Adipose tissue (tissue), 3 donors: ENCODE results near the gene B4GALT6. TPM values are rescaled to one million over a fixed set of nuclear protein-coding genes. Genes with fewer than 3 reads are reported as not detected.

Experiments used
- H3K27ac ChIP-seq: one replicate; pipeline ENCODE4 v1.5.1; 2013; ENCODE audit warnings: low read depth, low read length
- WGBS, 3 donors: extraction: QIAGEN DNeasy Blood & Tissue Kit; methylation state at CpG; one replicate each; pipeline ENCODE4 v1.1.7; 2013; 5-methylcytosine and 5-hydroxymethylcytosine counted together
- polyA plus RNA-seq, 3 donors: library from polyadenylated mRNA; stranded (reverse); fragments of 200-250 nt; gene quantifications; one replicate each; pipeline ENCODE4 v1.2.3, GENCODE V29; 2013
- donor health status: healthy with polysubstance abuse.
- donor health status: Bipolar disorder and iron deficiency.
- donor health status: healthy.

The B4GALT6 gene
- polyA plus RNA-seq, 3 donors: 0.87 to 1.9 (median 1.9) TPM

GRCh38 chr18:31671951-31672350 is 12.4 kb downstream of the B4GALT6 start:
- H3K27ac ChIP-seq: no peak overlapping the region
- 87 to 100% (median 88%) methylated on average over 1 of the region's 1 CpG for WGBS, 3 donors

- no peak overlapping the region for H3K27ac ChIP-seq
- WGBS, 3 donors: 91 to 93% (median 93%) methylated on average over 2 of the region's 2 CpGs
Measured at GRCh38 chr18:31669541-31669940, 14.8 kb downstream of the B4GALT6 start.

- 56 to 71% (median 65%) methylated on average over 1 of the region's 1 CpG for WGBS, 3 donors
Measured at GRCh38 chr18:31667185-31667584, 17.2 kb downstream of the B4GALT6 start.

GRCh38 chr18:31666055-31666454 is 18.3 kb downstream of the B4GALT6 start:
- H3K27ac ChIP-seq: no peak overlapping the region
- WGBS, 3 donors: 65 to 90% (median 87%) methylated on average over 5 of the region's 5 CpGs

More at GRCh38 chr18:31667185-31667584, 17.2 kb downstream of the B4GALT6 start:
- H3K27ac ChIP-seq: no peak overlapping the region

GRCh38 chr18:31664101-31664500 is 20.3 kb downstream of the B4GALT6 start:
- WGBS, 3 donors: 96 to 100% (median 96%) methylated on average over 1 of the region's 1 CpG

GRCh38 chr18:31661965-31662364 is 22.4 kb downstream of the B4GALT6 start:
- WGBS, 3 donors: 52 to 73% (median 71%) methylated on average over 3 of the region's 3 CpGs
- no peak overlapping the region for H3K27ac ChIP-seq

More at GRCh38 chr18:31664101-31664500, 20.3 kb downstream of the B4GALT6 start:
- no peak overlapping the region for H3K27ac ChIP-seq

GRCh38 chr18:31660763-31661162 is 23.6 kb downstream of the B4GALT6 start:
- no peak overlapping the region for H3K27ac ChIP-seq
- 91 to 98% (median 96%) methylated on average over 4 of the region's 4 CpGs for WGBS, 3 donors

- H3K27ac ChIP-seq: no peak overlapping the region
- 86 to 100% (median 91%) methylated on average over 1 of the region's 1 CpG for WGBS, 3 donors
Measured at GRCh38 chr18:31659576-31660177, 24.7 kb downstream of the B4GALT6 start.

GRCh38 chr18:31658670-31659575 is 25.5 kb downstream of the B4GALT6 start:
- no peak overlapping the region for H3K27ac ChIP-seq
- WGBS, 3 donors: 57 to 85% (median 59%) methylated on average over 10 of the region's 10 CpGs

- H3K27ac ChIP-seq: no peak overlapping the region
- WGBS, 3 donors: 73 to 75% (median 74%) methylated on average over 12 of the region's 12 CpGs
Measured at GRCh38 chr18:31657823-31658669, 26.3 kb downstream of the B4GALT6 start.

GRCh38 chr18:31656754-31657153 is 27.6 kb downstream of the B4GALT6 start:
- WGBS, 3 donors: 83 to 93% (median 89%) methylated on average over 2 of the region's 2 CpGs

GRCh38 chr18:31655354-31655753 is 29.0 kb downstream of the B4GALT6 start:
- no peak overlapping the region for H3K27ac ChIP-seq
- WGBS, 3 donors: 56 to 100% (median 94%) methylated on average over 4 of the region's 4 CpGs

More at GRCh38 chr18:31656754-31657153, 27.6 kb downstream of the B4GALT6 start:
- H3K27ac ChIP-seq: no peak overlapping the region

GRCh38 chr18:31652877-31653276 is 31.5 kb downstream of the B4GALT6 start:
- 83 to 89% (median 87%) methylated on average over 3 of the region's 3 CpGs for WGBS, 3 donors
- no peak overlapping the region for H3K27ac ChIP-seq

GRCh38 chr18:31652357-31652756 is 32.0 kb downstream of the B4GALT6 start:
- H3K27ac ChIP-seq: no peak overlapping the region
- WGBS, 3 donors: 50 to 91% (median 75%) methylated on average over 9 of the region's 9 CpGs

GRCh38 chr18:31651369-31651768 is 33.0 kb downstream of the B4GALT6 start:
- WGBS, 3 donors: 82 to 93% (median 92%) methylated on average over 4 of the region's 4 CpGs
- no peak overlapping the region for H3K27ac ChIP-seq

GRCh38 chr18:31649978-31650719 is 34.2 kb downstream of the B4GALT6 start:
- 57 to 69% (median 60%) methylated on average over 4 of the region's 4 CpGs for WGBS, 3 donors
- H3K27ac ChIP-seq: no peak overlapping the region

GRCh38 chr18:31649449-31649848 is 34.9 kb downstream of the B4GALT6 start:
- H3K27ac ChIP-seq: no peak overlapping the region
- 91 to 98% (median 94%) methylated on average over 2 of the region's 2 CpGs for WGBS, 3 donors

GRCh38 chr18:31648966-31649429 is 35.4 kb downstream of the B4GALT6 start:
- WGBS, 3 donors: 53 to 74% (median 55%) methylated on average over 2 of the region's 2 CpGs

More at GRCh38 chr18:31648966-31649429, 35.4 kb downstream of the B4GALT6 start:
- no peak overlapping the region for H3K27ac ChIP-seq
